RWPE2 (cell line): ENCODE measurements around the gene BOLA3.

Experiments
- ATAC-seq: fragments of 200-7000 bp; cut with Tn5 transposase; 3 replicates; pipeline ENCODE4 v1.9.1; 2021; ENCODE audit warnings: low read depth
- DNase-seq: peaks from one replicate; pipeline ENCODE4 v3.0.0-alpha.2; 2020; ENCODE audit warnings: low spot score
- H3K27ac ChIP-seq: fragments of 450-650 bp; 2 replicates; pipeline ENCODE4 v1.5.1; 2017; ENCODE audit warnings: mild to moderate bottlenecking; ENCODE audit not compliant: poor library complexity, severe bottlenecking
- H3K27me3 ChIP-seq: fragments of 250-450 bp; sonication (Bioruptor Pico); 2 replicates; pipeline ENCODE4 v1.5.1; 2021; ENCODE audit warnings: mild to moderate bottlenecking, moderate library complexity; ENCODE audit not compliant: insufficient read depth, poor library complexity, severe bottlenecking
- H3K36me3 ChIP-seq: fragments of 250-450 bp; sonication (Bioruptor Pico); 2 replicates; pipeline ENCODE4 v1.5.1; 2020; ENCODE audit warnings: low read depth, mild to moderate bottlenecking, moderate library complexity
- H3K4me1 ChIP-seq: fragments of 250-450 bp; sonication (Bioruptor Pico); 2 replicates; pipeline ENCODE4 v1.5.1; 2021; ENCODE audit warnings: mild to moderate bottlenecking, moderate library complexity; ENCODE audit not compliant: insufficient read depth, poor library complexity, severe bottlenecking
- H3K4me3 ChIP-seq: fragments of 250-450 bp; sonication (Bioruptor Pico); 2 replicates; pipeline ENCODE4 v1.5.1; 2021; ENCODE audit warnings: mild to moderate bottlenecking, moderate library complexity; ENCODE audit not compliant: severe bottlenecking
- H3K9me3 ChIP-seq: fragments of 250-450 bp; sonication (Bioruptor Pico); 2 replicates; pipeline ENCODE4 v1.5.1; 2021; ENCODE audit warnings: mild to moderate bottlenecking, moderate library complexity; ENCODE audit not compliant: severe bottlenecking
- TF ChIP-seq, protein P1 (sequence below): fragments of 450-650 bp; IDR thresholded peaks from one replicate; pipeline ENCODE4 v1.5.1; 2017; ENCODE audit warnings: mild to moderate bottlenecking, moderate library complexity; ENCODE audit not compliant: poor library complexity, severe bottlenecking

The BOLA3 gene

DNA sequence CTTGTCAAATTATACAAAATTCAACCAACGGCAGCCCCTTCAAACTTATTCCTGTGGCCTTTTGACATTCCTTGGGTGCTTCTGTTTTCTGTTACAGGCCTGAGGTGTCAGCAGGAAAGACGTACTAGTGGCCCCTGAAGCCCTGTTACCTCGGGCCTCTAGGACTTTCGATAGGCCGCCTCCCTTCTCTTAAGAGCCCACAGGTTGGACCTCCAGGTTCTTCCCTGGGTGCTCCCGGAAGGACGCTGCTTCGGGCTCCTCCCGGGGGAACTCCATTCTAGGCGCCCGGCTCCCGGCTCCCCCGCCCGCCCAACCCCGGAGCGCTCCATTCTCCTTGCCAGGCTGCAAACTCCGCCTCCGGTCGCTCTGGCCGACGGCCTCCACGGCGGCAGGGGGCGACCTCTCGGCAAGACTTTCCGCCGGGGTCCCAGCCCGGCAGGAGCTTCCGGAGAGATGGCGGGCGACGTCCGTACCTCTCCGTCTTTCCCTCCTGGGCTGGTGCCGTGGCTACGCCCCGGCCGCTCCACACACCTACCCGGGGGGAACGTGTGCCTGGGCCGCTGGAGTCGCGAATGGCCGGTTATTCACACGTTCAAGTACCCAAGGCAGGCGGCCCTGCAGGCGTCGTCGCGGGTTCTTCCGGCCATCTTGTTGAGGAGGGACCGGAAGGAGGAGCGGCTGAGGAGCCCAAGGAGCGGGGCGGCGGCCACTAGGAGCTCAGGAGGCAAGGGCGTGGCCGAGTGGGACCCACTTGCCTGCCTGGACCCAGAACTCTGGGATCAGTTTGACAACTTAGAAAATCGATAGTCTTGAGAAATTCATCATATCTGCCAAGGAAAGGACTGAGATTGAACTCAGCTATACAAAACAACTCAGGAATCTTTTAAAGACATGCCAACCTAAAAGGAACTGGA lies 27.5 kb downstream of the BOLA3 start:
- Histone ChIP-seq H3K4me3 (peak overlapping the region; percentile 76), H3K36me3 (no peaks in the 10 kb centered on the region), H3K9me3 (no peaks in the 10 kb centered on the region), H3K27ac (peak overlapping the region; percentile 62), H3K4me1 (peaks cover 7% of the 10 kb centered on the region), H3K27me3 (no peaks in the 10 kb centered on the region)
- DNase-seq (peak; percentile 81), ATAC-seq (peak; percentile 93)
- TF ChIP-seq, protein P1, sequence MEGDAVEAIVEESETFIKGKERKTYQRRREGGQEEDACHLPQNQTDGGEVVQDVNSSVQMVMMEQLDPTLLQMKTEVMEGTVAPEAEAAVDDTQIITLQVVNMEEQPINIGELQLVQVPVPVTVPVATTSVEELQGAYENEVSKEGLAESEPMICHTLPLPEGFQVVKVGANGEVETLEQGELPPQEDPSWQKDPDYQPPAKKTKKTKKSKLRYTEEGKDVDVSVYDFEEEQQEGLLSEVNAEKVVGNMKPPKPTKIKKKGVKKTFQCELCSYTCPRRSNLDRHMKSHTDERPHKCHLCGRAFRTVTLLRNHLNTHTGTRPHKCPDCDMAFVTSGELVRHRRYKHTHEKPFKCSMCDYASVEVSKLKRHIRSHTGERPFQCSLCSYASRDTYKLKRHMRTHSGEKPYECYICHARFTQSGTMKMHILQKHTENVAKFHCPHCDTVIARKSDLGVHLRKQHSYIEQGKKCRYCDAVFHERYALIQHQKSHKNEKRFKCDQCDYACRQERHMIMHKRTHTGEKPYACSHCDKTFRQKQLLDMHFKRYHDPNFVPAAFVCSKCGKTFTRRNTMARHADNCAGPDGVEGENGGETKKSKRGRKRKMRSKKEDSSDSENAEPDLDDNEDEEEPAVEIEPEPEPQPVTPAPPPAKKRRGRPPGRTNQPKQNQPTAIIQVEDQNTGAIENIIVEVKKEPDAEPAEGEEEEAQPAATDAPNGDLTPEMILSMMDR = peak; percentile 84

DNA sequence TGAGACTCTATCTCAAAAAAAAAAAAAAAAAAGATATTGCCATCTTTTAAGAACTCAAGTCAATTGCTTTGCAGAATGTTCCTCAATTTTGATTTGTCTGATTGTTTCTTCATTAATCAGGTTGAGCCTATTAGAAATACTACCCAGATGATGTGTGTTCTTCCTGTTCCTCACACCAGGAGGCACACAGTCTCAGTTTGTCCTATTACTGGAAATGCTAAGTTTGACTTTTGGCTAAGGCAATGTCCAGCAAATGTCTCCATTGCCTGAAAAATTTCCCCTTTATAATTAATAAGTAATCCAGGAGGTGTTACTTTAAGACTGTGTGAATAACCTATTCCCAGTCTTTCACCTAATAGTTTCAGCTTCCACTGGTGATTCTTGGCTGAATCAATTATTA lies 28.4 kb downstream of the BOLA3 start:
- H3K27ac ChIP-seq = peak overlapping the region; percentile 62
- H3K9me3 ChIP-seq = no peaks in the 10 kb centered on the region
- TF ChIP-seq, protein P1 = no peak
- no peaks in the 10 kb centered on the region for H3K27me3 ChIP-seq
- DNase-seq = no peak
- ATAC-seq = no peak
- H3K36me3 ChIP-seq = no peaks in the 10 kb centered on the region
- H3K4me1 ChIP-seq = peaks cover 7% of the 10 kb centered on the region
- peak overlapping the region; percentile 76 for H3K4me3 ChIP-seq

DNA sequence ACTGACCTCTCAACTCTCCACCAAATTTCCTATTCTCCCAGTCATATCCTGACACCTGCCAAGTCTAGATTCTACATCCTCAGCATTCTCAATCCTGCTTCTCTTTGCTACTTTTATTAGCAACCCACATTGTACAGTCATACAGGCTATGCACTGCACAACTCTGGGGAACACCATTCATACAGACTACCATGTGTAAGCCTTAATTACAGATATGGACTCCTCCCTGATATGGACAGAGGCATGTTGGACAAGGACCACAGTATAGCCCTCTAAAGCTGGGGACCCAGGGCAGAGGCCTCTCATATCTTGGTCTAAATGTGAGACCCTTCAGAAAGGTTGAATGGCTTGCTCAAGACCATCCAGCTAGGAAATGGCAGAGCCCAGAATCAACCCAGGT lies 36.3 kb downstream of the BOLA3 start:
- no peak overlapping the region for H3K27ac ChIP-seq
- no peaks in the 10 kb centered on the region for H3K27me3 ChIP-seq
- no peak overlapping the region for H3K4me3 ChIP-seq
- TF ChIP-seq, protein P1 = no peak
- no peaks in the 10 kb centered on the region for H3K36me3 ChIP-seq
- H3K9me3 ChIP-seq = no peaks in the 10 kb centered on the region
- DNase-seq (no peak), ATAC-seq (no peak)
- H3K4me1 ChIP-seq = no peaks in the 10 kb centered on the region

DNA sequence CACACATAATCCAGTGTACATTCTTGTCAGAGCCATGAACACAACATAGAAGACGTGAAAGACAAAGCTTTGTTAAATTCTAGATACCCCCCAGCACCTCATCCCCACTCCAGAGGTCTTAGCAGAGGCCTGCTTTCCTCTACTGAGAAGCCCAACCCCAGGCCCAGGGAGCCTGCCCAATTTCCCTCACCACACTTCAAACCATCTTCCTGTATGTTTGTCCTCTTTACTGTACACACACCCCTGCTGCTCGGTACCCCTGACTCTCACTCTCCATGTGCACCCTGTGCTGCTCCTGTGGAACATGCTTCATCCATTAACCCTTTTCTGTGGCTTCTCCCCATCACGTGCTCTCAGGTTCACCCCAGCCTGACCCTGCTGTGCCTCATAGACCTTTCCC lies 37.2 kb downstream of the BOLA3 start:
- H3K9me3 ChIP-seq = no peaks in the 10 kb centered on the region
- ATAC-seq (no peak), DNase-seq (no peak)
- no peak overlapping the region for H3K4me3 ChIP-seq
- H3K27ac ChIP-seq = no peak overlapping the region
- H3K4me1 ChIP-seq = no peaks in the 10 kb centered on the region
- no peaks in the 10 kb centered on the region for H3K27me3 ChIP-seq
- TF ChIP-seq, protein P1 = no peak
- H3K36me3 ChIP-seq = no peaks in the 10 kb centered on the region

DNA sequence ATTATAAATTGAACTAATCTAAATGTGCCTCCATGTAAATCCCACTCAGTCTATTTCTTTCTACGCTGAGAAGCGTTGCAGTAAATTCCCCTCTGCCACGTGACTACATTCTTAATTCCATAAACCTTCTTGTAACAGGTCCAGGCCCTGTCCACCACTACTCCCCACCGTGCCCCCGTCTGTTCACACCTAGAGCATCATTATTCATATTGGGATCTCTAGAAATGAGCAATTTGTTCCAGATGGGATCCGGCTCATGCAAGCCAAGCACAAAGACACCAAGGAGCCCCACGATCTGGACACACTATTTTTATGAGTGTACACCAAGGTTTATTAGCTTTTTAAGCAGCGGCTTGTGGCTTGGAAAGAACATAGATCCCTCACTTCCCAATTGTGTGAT lies 38.2 kb downstream of the BOLA3 start:
- Histone ChIP-seq H3K9me3 (no peaks in the 10 kb centered on the region), H3K4me1 (no peaks in the 10 kb centered on the region), H3K36me3 (peaks cover 3% of the 10 kb centered on the region), H3K27ac (no peak overlapping the region), H3K27me3 (no peaks in the 10 kb centered on the region), H3K4me3 (no peak overlapping the region)
- ATAC-seq (no peak), DNase-seq (no peak)
- TF ChIP-seq, protein P1 = no peak
